BE2C (cell line): ENCODE data around the gene KDM2B.

Source experiments
- DNase-seq: peaks from one replicate; pipeline ENCODE4 v3.0.0-alpha.2; 2020
- H3K27me3 ChIP-seq: fragments of 250-450 bp; sonication (Bioruptor Pico); 2 replicates; pipeline ENCODE4 v1.5.1; 2020; ENCODE audit warnings: mild to moderate bottlenecking
- H3K36me3 ChIP-seq: fragments of 250-450 bp; sonication (Bioruptor Pico); 2 replicates; pipeline ENCODE4 v1.5.1; 2020; ENCODE audit warnings: mild to moderate bottlenecking
- H3K4me1 ChIP-seq: fragments of 250-450 bp; sonication (Bioruptor Pico); 2 replicates; pipeline ENCODE4 v1.5.1; 2020
- H3K4me3 ChIP-seq: 2 replicates; pipeline ENCODE4 v1.5.1; 2011; ENCODE audit warnings: low read depth, low read length
- H3K9me3 ChIP-seq: fragments of 250-450 bp; sonication (Bioruptor Pico); 2 replicates; pipeline ENCODE4 v1.5.1; 2020
- CTCF ChIP-seq: IDR thresholded peaks from 2 replicates; pipeline ENCODE4 v1.5.1; 2012; ENCODE audit warnings: mild to moderate bottlenecking, low read depth, low read length

Gene KDM2B

GRCh38 chr12:121534495-121535148 lies 46.2 kb downstream of the KDM2B start:
- H3K9me3 ChIP-seq = no peaks in the 10 kb centered on the region
- peaks cover 9% of the 10 kb centered on the region for H3K36me3 ChIP-seq
- peaks cover 4% of the 10 kb centered on the region; the same call in 1 of the 2 replicates for H3K4me1 ChIP-seq
- H3K4me3 ChIP-seq = no peak overlapping the region
- no peaks in the 10 kb centered on the region for H3K27me3 ChIP-seq
- TF ChIP-seq CTCF = no peak
- no peak for DNase-seq

- no peak for DNase-seq
- no peak for TF ChIP-seq CTCF
- Histone ChIP-seq H3K4me1 (peaks cover 4% of the 10 kb centered on the region; the same call in 1 of the 2 replicates), H3K27me3 (no peaks in the 10 kb centered on the region), H3K36me3 (peaks cover 9% of the 10 kb centered on the region), H3K9me3 (no peaks in the 10 kb centered on the region), H3K4me3 (no peak overlapping the region)
Measured at GRCh38 chr12:121533394-121534090, 47.3 kb downstream of the KDM2B start.

GRCh38 chr12:121532503-121533393 lies 48.1 kb downstream of the KDM2B start:
- Histone ChIP-seq H3K9me3 (no peaks in the 10 kb centered on the region), H3K36me3 (peaks cover 12% of the 10 kb centered on the region), H3K4me1 (peaks cover 4% of the 10 kb centered on the region; the same call in 1 of the 2 replicates), H3K4me3 (no peak overlapping the region), H3K27me3 (no peaks in the 10 kb centered on the region)
- no peak for DNase-seq
- TF ChIP-seq CTCF = no peak

- Histone ChIP-seq H3K36me3 (peaks cover 13% of the 10 kb centered on the region), H3K9me3 (no peaks in the 10 kb centered on the region), H3K27me3 (no peaks in the 10 kb centered on the region), H3K4me3 (no peak overlapping the region), H3K4me1 (peaks cover 4% of the 10 kb centered on the region; the same call in 1 of the 2 replicates)
- no peak for DNase-seq
- no peak for TF ChIP-seq CTCF
Measured at GRCh38 chr12:121531356-121531750, 49.5 kb downstream of the KDM2B start.

DNA sequence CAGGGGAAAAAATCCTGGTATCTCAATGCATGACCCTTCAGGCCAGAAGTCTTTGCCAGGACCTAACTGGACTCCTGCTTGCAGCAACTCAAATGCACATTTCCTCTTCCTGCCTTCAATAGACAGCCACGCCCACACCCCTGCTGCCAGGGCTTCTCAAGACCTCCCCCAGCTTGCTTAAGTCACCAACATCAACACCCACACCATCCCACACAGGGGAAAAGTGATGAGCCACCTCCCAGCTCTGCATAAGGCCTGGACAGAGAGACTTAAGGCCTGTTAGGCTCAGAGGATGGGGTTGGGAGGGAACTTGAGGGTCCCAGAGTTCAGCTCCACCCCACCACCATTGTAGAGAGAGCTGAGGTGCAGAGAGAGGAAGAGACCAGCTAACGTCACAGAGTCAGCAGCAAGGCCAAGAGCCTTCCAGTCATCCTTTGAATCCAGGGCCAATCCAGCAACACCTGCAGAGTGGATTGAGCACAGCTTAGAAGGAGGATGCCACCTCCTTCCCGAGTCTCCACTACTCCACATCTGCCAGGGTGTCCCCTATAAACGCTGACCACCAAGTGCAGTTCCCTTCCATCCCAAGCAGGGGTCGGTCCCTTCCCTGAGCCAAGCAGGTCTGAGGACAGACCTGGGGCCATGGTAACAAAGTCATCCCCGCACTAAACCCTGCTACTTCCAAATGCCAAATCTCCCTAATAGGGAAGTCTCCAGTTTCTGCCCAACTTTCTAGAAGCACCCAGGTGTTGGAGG lies 50.0 kb downstream of the KDM2B start:
- H3K4me1 ChIP-seq = peaks cover 4% of the 10 kb centered on the region; the same call in 1 of the 2 replicates
- peaks cover 13% of the 10 kb centered on the region for H3K36me3 ChIP-seq
- no peak for TF ChIP-seq CTCF
- no peak overlapping the region for H3K4me3 ChIP-seq
- no peak for DNase-seq
- H3K9me3 ChIP-seq = no peaks in the 10 kb centered on the region
- no peaks in the 10 kb centered on the region for H3K27me3 ChIP-seq
